Neural progenitor cell (in vitro differentiated cells): ENCODE results near the gene COX6B1. TPM values are rescaled to one million over a fixed set of nuclear protein-coding genes. Genes with fewer than 3 reads are reported as not detected.
"Not testable (repeated sequence)": the region's sequence is repeated elsewhere in the genome, so short reads cannot be mapped to it uniquely, and the experiment has no call there.

Experiments
- DNase-seq: peaks from one replicate; pipeline ENCODE4 v3.0.0-alpha.2; 2016; ENCODE audit warnings: low spot score
- H2AFZ ChIP-seq: fragments of 200-600 bp; sonication (generic); replicated peaks from 2 replicates; pipeline ENCODE4 v1.6.1; 2016; ENCODE audit warnings: antibody characterized with exemption
- H3F3A ChIP-seq: fragments of 200-600 bp; sonication (generic); 2 replicates; pipeline ENCODE4 v1.6.1; 2016; ENCODE audit warnings: antibody characterized with exemption, low read depth
- H3K27ac ChIP-seq: fragments of 200-600 bp; sonication (generic); 2 replicates; pipeline ENCODE4 v1.5.1; 2016; ENCODE audit warnings: mild to moderate bottlenecking
- H3K27me3 ChIP-seq: fragments of 200-600 bp; sonication (generic); 2 replicates; pipeline ENCODE4 v1.6.1; 2016; ENCODE audit warnings: mild to moderate bottlenecking, moderate library complexity
- H3K36me3 ChIP-seq: fragments of 200-600 bp; sonication (generic); 2 replicates; pipeline ENCODE4 v1.5.1; 2016
- H3K4me1 ChIP-seq: fragments of 200-600 bp; sonication (generic); 2 replicates; pipeline ENCODE4 v1.6.1; 2016; ENCODE audit warnings: mixed run types
- H3K4me2 ChIP-seq: fragments of 200-600 bp; sonication (generic); 2 replicates; pipeline ENCODE4 v1.6.1; 2016
- H3K4me3 ChIP-seq: fragments of 200-600 bp; sonication (generic); 2 replicates; pipeline ENCODE4 v1.5.1; 2016
- H3K79me2 ChIP-seq: fragments of 200-600 bp; sonication (generic); 2 replicates; pipeline ENCODE4 v1.6.1; 2016; ENCODE audit warnings: low read depth
- H3K9ac ChIP-seq: fragments of 200-600 bp; sonication (generic); 2 replicates; pipeline ENCODE4 v1.6.1; 2016
- H3K9me3 ChIP-seq: fragments of 200-600 bp; sonication (generic); 2 replicates; pipeline ENCODE4 v1.5.1; 2016; ENCODE audit warnings: low read depth
- H4K20me1 ChIP-seq: fragments of 200-600 bp; sonication (generic); 2 replicates; pipeline ENCODE4 v1.6.1; 2016; ENCODE audit warnings: low read depth
- H3K27ac Mint-ChIP-seq: 3 replicates; pipeline ENCODE4 v1.8.0; 2021; ENCODE audit warnings: mixed read lengths
- H3K27me3 Mint-ChIP-seq: 2 replicates; pipeline ENCODE4 v1.8.0; 2022; ENCODE audit warnings: low read depth, mild to moderate bottlenecking, inconsistent platforms, moderate library complexity, mixed read lengths; ENCODE audit not compliant: insufficient read depth
- H3K36me3 Mint-ChIP-seq: 3 replicates; pipeline ENCODE4 v1.8.0; 2021; ENCODE audit warnings: mixed read lengths
- H3K4me1 Mint-ChIP-seq: 3 replicates; pipeline ENCODE4 v1.8.0; 2021; ENCODE audit warnings: mixed read lengths
- H3K4me3 Mint-ChIP-seq: 3 replicates; pipeline ENCODE4 v1.8.0; 2021; ENCODE audit warnings: mild to moderate bottlenecking, moderate library complexity, mixed read lengths
- H3K9me3 Mint-ChIP-seq: 3 replicates; pipeline ENCODE4 v1.8.0; 2020; ENCODE audit warnings: mixed read lengths
- EZH2 ChIP-seq: fragments of 200-600 bp; sonication (generic); IDR thresholded peaks from 2 replicates; pipeline ENCODE4 v1.6.1; 2017; ENCODE audit warnings: antibody characterized with exemption, mild to moderate bottlenecking, moderate library complexity
- EZH2phosphoT487 ChIP-seq: fragments of 200-600 bp; sonication (generic); IDR thresholded peaks from 2 replicates; pipeline ENCODE4 v1.6.1; 2017; ENCODE audit warnings: antibody characterized with exemption
- total RNA-seq: library from RNA; depleted of rRNA; stranded (reverse); fragments of >200 nt; gene quantifications from 2 replicates; pipeline ENCODE4 v1.2.3, GENCODE V29; 2015; ENCODE audit warnings: low replicate concordance
- TF ChIP-seq, protein P1 (sequence below): fragments of 200-600 bp; sonication (generic); IDR thresholded peaks from 2 replicates; pipeline ENCODE4 v1.5.1; 2017; ENCODE audit warnings: antibody characterized with exemption, mild to moderate bottlenecking

Gene COX6B1
- total RNA-seq, 1 donor from 2014 or later = 403 TPM

GRCh38 chr19:35644987-35645679 lies 3.0 kb upstream of the COX6B1 start:
- H3K27me3 Mint-ChIP-seq = peaks cover 10% of the 10 kb centered on the region
- H3K4me3 Mint-ChIP-seq = peak overlapping the region; percentile 90
- H4K20me1 ChIP-seq = no peaks in the 10 kb centered on the region

GRCh38 chr19:35645680-35646511 lies 2.2 kb upstream of the COX6B1 start:
- peak overlapping the region; percentile 83 for H3K27ac Mint-ChIP-seq
- no peak for DNase-seq

More at GRCh38 chr19:35644987-35645679, 3.0 kb upstream of the COX6B1 start:
- Histone ChIP-seq H3K4me1 (peaks cover 22% of the 10 kb centered on the region), H3F3A (peaks cover 45% of the 10 kb centered on the region), H3K9ac (no peak overlapping the region), H3K79me2 (peaks cover 19% of the 10 kb centered on the region), H3K27me3 (peaks cover 15% of the 10 kb centered on the region), H3K36me3 (no peaks in the 10 kb centered on the region), H2AFZ (peak overlapping the region; percentile 30), H3K9me3 (no peaks in the 10 kb centered on the region), H3K4me3 (peak overlapping the region; percentile 56), H3K4me2 (peak overlapping the region; percentile 83), H3K27ac (no peak overlapping the region)
- Mint-ChIP-seq H3K36me3 (no peaks in the 10 kb centered on the region), H3K27ac (peak overlapping the region; percentile 83), H3K9me3 (no peaks in the 10 kb centered on the region), H3K4me1 (peaks cover 27% of the 10 kb centered on the region)
- peak; percentile 96 for DNase-seq
- TF ChIP-seq EZH2 (no peak), EZH2phosphoT487 (no peak)
- TF ChIP-seq, protein P1, sequence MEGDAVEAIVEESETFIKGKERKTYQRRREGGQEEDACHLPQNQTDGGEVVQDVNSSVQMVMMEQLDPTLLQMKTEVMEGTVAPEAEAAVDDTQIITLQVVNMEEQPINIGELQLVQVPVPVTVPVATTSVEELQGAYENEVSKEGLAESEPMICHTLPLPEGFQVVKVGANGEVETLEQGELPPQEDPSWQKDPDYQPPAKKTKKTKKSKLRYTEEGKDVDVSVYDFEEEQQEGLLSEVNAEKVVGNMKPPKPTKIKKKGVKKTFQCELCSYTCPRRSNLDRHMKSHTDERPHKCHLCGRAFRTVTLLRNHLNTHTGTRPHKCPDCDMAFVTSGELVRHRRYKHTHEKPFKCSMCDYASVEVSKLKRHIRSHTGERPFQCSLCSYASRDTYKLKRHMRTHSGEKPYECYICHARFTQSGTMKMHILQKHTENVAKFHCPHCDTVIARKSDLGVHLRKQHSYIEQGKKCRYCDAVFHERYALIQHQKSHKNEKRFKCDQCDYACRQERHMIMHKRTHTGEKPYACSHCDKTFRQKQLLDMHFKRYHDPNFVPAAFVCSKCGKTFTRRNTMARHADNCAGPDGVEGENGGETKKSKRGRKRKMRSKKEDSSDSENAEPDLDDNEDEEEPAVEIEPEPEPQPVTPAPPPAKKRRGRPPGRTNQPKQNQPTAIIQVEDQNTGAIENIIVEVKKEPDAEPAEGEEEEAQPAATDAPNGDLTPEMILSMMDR = no peak

DNA sequence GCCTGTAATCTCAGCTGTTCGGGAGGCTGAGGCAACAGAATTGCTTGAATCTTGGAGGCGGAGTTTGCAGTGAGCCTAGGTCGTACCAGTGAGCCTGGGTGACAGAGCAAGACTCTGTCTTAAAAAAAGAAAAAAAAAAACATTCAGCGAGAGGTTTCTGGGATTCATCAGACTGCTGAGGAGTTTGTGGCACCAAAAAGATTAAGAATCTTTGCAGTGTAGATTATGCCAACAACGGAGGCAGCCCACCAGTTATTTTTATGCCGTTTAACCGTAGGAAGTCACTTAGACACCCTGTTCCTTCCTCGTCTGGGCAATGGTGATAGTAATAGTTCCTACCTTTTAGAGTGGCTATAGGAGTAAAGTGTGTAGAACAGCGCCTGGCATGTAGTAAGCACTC lies 2.5 kb downstream of the COX6B1 start:
- H3K4me1 ChIP-seq = peaks cover 6% of the 10 kb centered on the region
- Mint-ChIP-seq H3K4me1 (peaks cover 12% of the 10 kb centered on the region), H3K4me3 (peak overlapping the region; percentile 30), H3K9me3 (no peaks in the 10 kb centered on the region), H3K27ac (no peak overlapping the region), H3K27me3 (peaks cover 1% of the 10 kb centered on the region), H3K36me3 (peaks cover 9% of the 10 kb centered on the region)
- no peak overlapping the region for H3K27ac ChIP-seq
- peaks cover 11% of the 10 kb centered on the region for H3K27me3 ChIP-seq
- H3K4me2 ChIP-seq = no peak overlapping the region
- H3K4me3 ChIP-seq = no peak overlapping the region
- DNase-seq = no peak
- H3K36me3 ChIP-seq = no peaks in the 10 kb centered on the region
- H2AFZ ChIP-seq = no peak overlapping the region
- TF ChIP-seq, protein P1 = no peak
- no peak for TF ChIP-seq EZH2phosphoT487
- TF ChIP-seq EZH2 = no peak
- peaks cover 3% of the 10 kb centered on the region for H3F3A ChIP-seq
- H3K9ac ChIP-seq = no peak overlapping the region
- peaks cover 3% of the 10 kb centered on the region for H4K20me1 ChIP-seq
- peaks cover 26% of the 10 kb centered on the region for H3K79me2 ChIP-seq
- H3K9me3 ChIP-seq = no peaks in the 10 kb centered on the region

More at GRCh38 chr19:35645680-35646511, 2.2 kb upstream of the COX6B1 start:
- H2AFZ ChIP-seq = peak overlapping the region; percentile 30
- peaks cover 26% of the 10 kb centered on the region for H3K79me2 ChIP-seq
- Mint-ChIP-seq H3K27me3 (peaks cover 10% of the 10 kb centered on the region), H3K4me3 (peak overlapping the region; percentile 90), H3K4me1 (peaks cover 27% of the 10 kb centered on the region), H3K36me3 (no peaks in the 10 kb centered on the region), H3K9me3 (no peaks in the 10 kb centered on the region)
- H4K20me1 ChIP-seq = no peaks in the 10 kb centered on the region
- H3K27ac ChIP-seq = no peak overlapping the region
- H3K9me3 ChIP-seq = no peaks in the 10 kb centered on the region
- TF ChIP-seq EZH2 (no peak), EZH2phosphoT487 (no peak)
- TF ChIP-seq, protein P1 = no peak
- no peaks in the 10 kb centered on the region for H3K36me3 ChIP-seq
- peaks cover 42% of the 10 kb centered on the region for H3F3A ChIP-seq
- H3K27me3 ChIP-seq = peaks cover 15% of the 10 kb centered on the region
- H3K4me3 ChIP-seq = no peak overlapping the region
- H3K9ac ChIP-seq = no peak overlapping the region
- H3K4me1 ChIP-seq = peaks cover 22% of the 10 kb centered on the region
- peak overlapping the region; percentile 83 for H3K4me2 ChIP-seq

DNA sequence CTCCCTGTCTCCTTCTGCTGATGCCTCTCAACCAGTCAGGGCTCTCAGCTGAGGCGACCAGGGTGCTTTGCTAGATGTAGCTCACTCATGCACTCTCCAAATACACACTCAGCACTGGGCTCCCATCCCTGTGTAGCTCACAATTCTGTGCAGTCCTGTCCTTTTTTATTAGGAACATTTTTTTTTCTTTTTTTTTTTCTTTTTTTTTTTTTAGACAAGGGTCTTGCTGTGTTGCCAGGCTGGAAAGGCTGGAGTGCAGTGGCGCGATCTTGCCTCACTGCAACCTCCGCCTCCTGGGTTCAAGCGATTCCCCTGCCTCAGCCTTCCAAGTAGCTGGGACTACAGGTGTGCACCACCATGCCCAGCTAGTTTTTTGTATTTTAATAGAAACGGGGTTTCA lies 6.7 kb downstream of the COX6B1 start:
- not testable (repeated sequence) for DNase-seq, H3K4me1 ChIP-seq, H3K27ac Mint-ChIP-seq, H3F3A ChIP-seq, H3K36me3 ChIP-seq, H3K4me3 Mint-ChIP-seq, H3K27me3 Mint-ChIP-seq, H3K27ac ChIP-seq, H3K27me3 ChIP-seq, H4K20me1 ChIP-seq, H3K9me3 ChIP-seq, H2AFZ ChIP-seq, H3K4me2 ChIP-seq, H3K4me1 Mint-ChIP-seq, H3K79me2 ChIP-seq, H3K9me3 Mint-ChIP-seq, H3K4me3 ChIP-seq, H3K9ac ChIP-seq
- H3K36me3 Mint-ChIP-seq = peaks cover 20% of the 10 kb centered on the region
